ENCODE data around the gene MARCHF6. TPM values are rescaled to one million over a fixed set of nuclear protein-coding genes. Genes with fewer than 3 reads are reported as not detected.

Gene MARCHF6
- total and polyA plus RNA-seq, 9 of the 15 experiments (the other 6 are each of a cell fraction or from before 2014, with no cell fraction given): 74.1 to 456 (median 116) TPM

DNA sequence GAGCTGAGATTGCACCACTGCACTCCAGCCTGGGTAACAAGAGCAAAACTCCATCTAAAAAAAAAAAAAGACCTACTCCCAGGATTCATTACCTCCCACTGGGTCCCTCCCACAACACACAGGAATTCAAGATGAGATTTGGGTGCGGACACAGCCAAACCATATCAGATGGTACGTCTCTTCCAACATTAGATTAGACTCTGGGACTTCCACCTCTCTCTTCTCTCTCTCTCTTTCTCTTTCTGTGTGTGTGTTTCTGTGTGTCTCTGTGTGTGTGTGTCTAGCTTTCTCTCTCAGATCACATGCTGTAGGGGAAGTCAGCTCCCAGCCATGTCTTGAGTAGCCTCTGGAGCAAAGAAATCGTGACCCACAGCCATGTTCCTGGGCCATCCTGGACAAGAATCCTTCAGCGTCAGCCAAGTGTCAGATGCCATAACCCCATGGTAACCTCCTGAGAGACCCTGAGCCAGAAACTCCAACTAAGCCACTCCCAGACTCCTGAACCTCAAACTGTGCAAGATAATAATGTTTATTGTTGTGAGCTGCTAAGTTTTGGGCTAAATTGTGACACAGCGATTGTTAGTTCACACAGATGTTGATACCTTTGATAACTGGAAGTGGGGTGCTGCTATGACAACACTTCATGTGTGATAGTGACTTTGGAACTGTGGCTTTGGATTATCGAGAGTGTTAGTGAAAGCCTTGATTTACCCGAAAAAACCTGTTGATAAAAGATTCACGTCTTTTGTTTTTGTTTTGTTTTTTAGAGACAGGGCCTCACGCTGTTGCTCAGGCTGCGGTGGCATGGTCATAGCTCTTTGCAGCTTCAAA is 41.7 kb upstream of the MARCHF6 start (continued):
- TF ChIP-seq, protein P1, sequence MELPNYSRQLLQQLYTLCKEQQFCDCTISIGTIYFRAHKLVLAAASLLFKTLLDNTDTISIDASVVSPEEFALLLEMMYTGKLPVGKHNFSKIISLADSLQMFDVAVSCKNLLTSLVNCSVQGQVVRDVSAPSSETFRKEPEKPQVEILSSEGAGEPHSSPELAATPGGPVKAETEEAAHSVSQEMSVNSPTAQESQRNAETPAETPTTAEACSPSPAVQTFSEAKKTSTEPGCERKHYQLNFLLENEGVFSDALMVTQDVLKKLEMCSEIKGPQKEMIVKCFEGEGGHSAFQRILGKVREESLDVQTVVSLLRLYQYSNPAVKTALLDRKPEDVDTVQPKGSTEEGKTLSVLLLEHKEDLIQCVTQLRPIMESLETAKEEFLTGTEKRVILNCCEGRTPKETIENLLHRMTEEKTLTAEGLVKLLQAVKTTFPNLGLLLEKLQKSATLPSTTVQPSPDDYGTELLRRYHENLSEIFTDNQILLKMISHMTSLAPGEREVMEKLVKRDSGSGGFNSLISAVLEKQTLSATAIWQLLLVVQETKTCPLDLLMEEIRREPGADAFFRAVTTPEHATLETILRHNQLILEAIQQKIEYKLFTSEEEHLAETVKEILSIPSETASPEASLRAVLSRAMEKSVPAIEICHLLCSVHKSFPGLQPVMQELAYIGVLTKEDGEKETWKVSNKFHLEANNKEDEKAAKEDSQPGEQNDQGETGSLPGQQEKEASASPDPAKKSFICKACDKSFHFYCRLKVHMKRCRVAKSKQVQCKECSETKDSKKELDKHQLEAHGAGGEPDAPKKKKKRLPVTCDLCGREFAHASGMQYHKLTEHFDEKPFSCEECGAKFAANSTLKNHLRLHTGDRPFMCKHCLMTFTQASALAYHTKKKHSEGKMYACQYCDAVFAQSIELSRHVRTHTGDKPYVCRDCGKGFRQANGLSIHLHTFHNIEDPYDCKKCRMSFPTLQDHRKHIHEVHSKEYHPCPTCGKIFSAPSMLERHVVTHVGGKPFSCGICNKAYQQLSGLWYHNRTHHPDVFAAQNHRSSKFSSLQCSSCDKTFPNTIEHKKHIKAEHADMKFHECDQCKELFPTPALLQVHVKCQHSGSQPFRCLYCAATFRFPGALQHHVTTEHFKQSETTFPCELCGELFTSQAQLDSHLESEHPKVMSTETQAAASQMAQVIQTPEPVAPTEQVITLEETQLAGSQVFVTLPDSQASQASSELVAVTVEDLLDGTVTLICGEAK (IDR thresholded peaks at IDR 0.05): 0 out of 2 replicates have a peak, but pooled peaks have one; percentile 21
- TF ChIP-seq, protein P1 (CRISPR knock-in tag; IDR thresholded peaks at IDR 0.05): no peak
- TF ChIP-seq KLF10 (CRISPR knock-in tag; IDR thresholded peaks at IDR 0.05): no peak
- TF ChIP-seq TBL1XR1 (IDR thresholded peaks at IDR 0.05; ENCODE audit: low read length in 2 of 2): no peak
- TF ChIP-seq FOS (IDR thresholded peaks at IDR 0.05; ENCODE audit: extremely low read depth, insufficient read length): no peak
- no peak for TF ChIP-seq ERF (CRISPR knock-in tag; IDR thresholded peaks at IDR 0.05)
- TF ChIP-seq, protein P2, sequence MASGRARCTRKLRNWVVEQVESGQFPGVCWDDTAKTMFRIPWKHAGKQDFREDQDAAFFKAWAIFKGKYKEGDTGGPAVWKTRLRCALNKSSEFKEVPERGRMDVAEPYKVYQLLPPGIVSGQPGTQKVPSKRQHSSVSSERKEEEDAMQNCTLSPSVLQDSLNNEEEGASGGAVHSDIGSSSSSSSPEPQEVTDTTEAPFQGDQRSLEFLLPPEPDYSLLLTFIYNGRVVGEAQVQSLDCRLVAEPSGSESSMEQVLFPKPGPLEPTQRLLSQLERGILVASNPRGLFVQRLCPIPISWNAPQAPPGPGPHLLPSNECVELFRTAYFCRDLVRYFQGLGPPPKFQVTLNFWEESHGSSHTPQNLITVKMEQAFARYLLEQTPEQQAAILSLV (tag; IDR thresholded peaks at IDR 0.05): 0 out of 2 replicates have a peak, but pooled peaks have one; percentile 11
- no peak for TF ChIP-seq AFF4 (CRISPR knock-in tag; IDR thresholded peaks at IDR 0.05)
